H1 (cell line): ENCODE data around the gene GSDME. TPM values are rescaled to one million over a fixed set of nuclear protein-coding genes. Genes with fewer than 3 reads are reported as not detected.

ENCODE experiments used
- CTCF ChIA-PET: fragments of 300-600 bp; sonication (Branson Sonifier 250); formaldehyde crosslinking; loops from one replicate; lab custom pipeline; 2021; ENCODE audit not compliant: partially characterized antibody; lab: Charles Lee
- POLR2A ChIA-PET: fragments of 300-600 bp; sonication (Branson Sonifier 250); formaldehyde crosslinking; loops from one replicate; lab custom pipeline; 2021; ENCODE audit warnings: inconsistent platforms; ENCODE audit not compliant: partially characterized antibody; lab: Charles Lee
- DNase-seq, 2 experiments: peaks; one replicate each; pipeline versions ENCODE4 v3.0.0 to v3.0.0-alpha.2; 2010 to 2022; ENCODE audit warnings: low spot score in 2 of 2, low read depth in 1 of 2, mixed read lengths in 1 of 2
- FAIRE-seq: peaks from 2 replicates; lab custom pipeline; 2011; peaks lifted over from hg19 to GRCh38; lab: Jason Lieb, UNC
- H2AFZ ChIP-seq: 2 replicates; pipeline ENCODE4 v1.8.1; 2012; ENCODE audit warnings: low read length, inconsistent platforms
- H2AK5ac ChIP-seq: 2 replicates; pipeline ENCODE4 v1.6.1; 2013; ENCODE audit warnings: low read depth, low read length
- H2BK120ac ChIP-seq: replicated peaks from 2 replicates; pipeline ENCODE3; 2013; ENCODE audit warnings: low read depth, low read length, inconsistent platforms
- H2BK12ac ChIP-seq: 2 replicates; pipeline ENCODE4 v1.6.1; 2013; ENCODE audit warnings: low read depth, low read length
- H2BK15ac ChIP-seq: 2 replicates; pipeline ENCODE4 v1.6.1; 2013; ENCODE audit warnings: low read length
- H2BK20ac ChIP-seq: 2 replicates; pipeline ENCODE4 v1.6.1; 2013; ENCODE audit warnings: low read length
- H2BK5ac ChIP-seq: 2 replicates; pipeline ENCODE4 v1.6.1; 2013; ENCODE audit warnings: low read depth, low read length
- H3K14ac ChIP-seq: 2 replicates; pipeline ENCODE4 v1.6.1; 2013; ENCODE audit warnings: inconsistent platforms; ENCODE audit not compliant: insufficient read length
- H3K18ac ChIP-seq: 2 replicates; pipeline ENCODE4 v1.6.1; 2013; ENCODE audit warnings: low read length; ENCODE audit errors: extremely low read depth
- H3K23ac ChIP-seq: 2 replicates; pipeline ENCODE4 v1.6.1; 2013; ENCODE audit warnings: inconsistent platforms; ENCODE audit not compliant: insufficient read length
- H3K23me2 ChIP-seq: 2 replicates; pipeline ENCODE4 v1.6.1; 2013; ENCODE audit warnings: low read depth, low read length
- H3K27ac ChIP-seq: 2 replicates; pipeline ENCODE4 v1.6.1; 2011; ENCODE audit warnings: low read depth, low read length, inconsistent platforms
- H3K27me3 ChIP-seq, 4 experiments: replicated peaks in 1 of 4; 1 replicate in 1 of 4; 2 replicates in 3 of 4; pipeline versions ENCODE4 v1.6.1 to v1.8.1; 2011 to 2013; ENCODE audit warnings: low read length in 3 of 4, mild to moderate bottlenecking in 3 of 4, inconsistent platforms in 2 of 4, mixed read lengths in 2 of 4, moderate library complexity in 1 of 4; ENCODE audit not compliant: control insufficient read depth in 3 of 4, insufficient read depth in 3 of 4; ENCODE audit errors: extremely low read depth in 1 of 4
- H3K36me3 ChIP-seq, 4 experiments: 2 replicates each; pipeline versions ENCODE4 v1.6.1 to v1.8.1; 2011 to 2013; ENCODE audit warnings: mild to moderate bottlenecking in 4 of 4, low read length in 3 of 4, moderate library complexity in 2 of 4, control low read depth in 1 of 4, inconsistent platforms in 1 of 4; ENCODE audit not compliant: insufficient read depth in 4 of 4, control insufficient read depth in 2 of 4
- H3K4ac ChIP-seq: replicated peaks from 2 replicates; pipeline ENCODE3; 2013; ENCODE audit warnings: low read length, low read depth, mixed read lengths, inconsistent platforms; ENCODE audit not compliant: insufficient read length
- H3K4me1 ChIP-seq, 4 experiments: replicated peaks in 1 of 4; 1 replicate in 1 of 4; 2 replicates in 3 of 4; pipeline versions ENCODE4 v1.6.1 to v1.8.1; 2011 to 2013; ENCODE audit warnings: low read length in 3 of 4, inconsistent platforms in 2 of 4, mixed read lengths in 1 of 4; ENCODE audit not compliant: insufficient read depth in 4 of 4, control insufficient read depth in 3 of 4
- H3K4me2 ChIP-seq, 2 experiments: 2 replicates each; pipeline versions ENCODE4 v1.6.1 to v1.8.1; 2011 to 2013; ENCODE audit warnings: low read depth in 2 of 2, low read length in 2 of 2, control low read depth in 1 of 2, inconsistent platforms in 1 of 2, mild to moderate bottlenecking in 1 of 2; ENCODE audit not compliant: insufficient read depth in 1 of 2
- H3K4me3 ChIP-seq, 4 experiments: fragments of 200-600, 300-600 bp in 1 of 4; sonication (generic), shearing (Covaris generic), sonication (Bioruptor Twin) in 1 of 4; 2 replicates each; pipeline versions ENCODE4 v1.5.1 to v1.8.1; 2011 to 2016; ENCODE audit warnings: low read length in 4 of 4, low read depth in 3 of 4, control low read depth in 2 of 4, inconsistent platforms in 2 of 4, mild to moderate bottlenecking in 2 of 4, mixed read lengths in 1 of 4, moderate library complexity in 1 of 4; ENCODE audit not compliant: insufficient read depth in 2 of 4; ENCODE audit errors: extremely low read depth in 1 of 4
- H3K56ac ChIP-seq: replicated peaks from 2 replicates; pipeline ENCODE3; 2013; ENCODE audit warnings: low read depth, mild to moderate bottlenecking, mixed read lengths, low read length, inconsistent platforms; ENCODE audit not compliant: insufficient read length
- H3K79me1 ChIP-seq: 2 replicates; pipeline ENCODE4 v1.6.1; 2013; ENCODE audit warnings: low read depth, low read length, control low read depth
- H3K79me2 ChIP-seq, 2 experiments: 2 replicates each; pipeline versions ENCODE4 v1.6.1 to v1.8.1; 2012 to 2013; ENCODE audit warnings: low read length in 2 of 2, mild to moderate bottlenecking in 2 of 2, inconsistent platforms in 1 of 2; ENCODE audit not compliant: insufficient read depth in 2 of 2, control insufficient read depth in 1 of 2
- H3K9ac ChIP-seq, 4 experiments: replicated peaks in 1 of 4; 1 replicate in 1 of 4; 2 replicates in 3 of 4; pipeline versions ENCODE4 v1.6.1 to v1.8.1; 2011 to 2013; ENCODE audit warnings: low read depth in 3 of 4, low read length in 3 of 4, control low read depth in 2 of 4, mild to moderate bottlenecking in 2 of 4, moderate library complexity in 2 of 4, inconsistent platforms in 1 of 4; ENCODE audit errors: extremely low read depth in 1 of 4
- H3K9me3 ChIP-seq, 2 experiments: 2 replicates each; pipeline versions ENCODE4 v1.6.1 to v1.8.1; 2012 to 2013; ENCODE audit warnings: mild to moderate bottlenecking in 2 of 2, moderate library complexity in 2 of 2, control low read depth in 1 of 2, inconsistent platforms in 1 of 2, low read depth in 1 of 2, low read length in 1 of 2, mixed read lengths in 1 of 2; ENCODE audit not compliant: insufficient read depth in 2 of 2
- H4K20me1 ChIP-seq, 2 experiments: replicated peaks in 1 of 2; 2 replicates each; pipeline versions ENCODE3 to v1.8.1; 2011 to 2013; ENCODE audit warnings: inconsistent platforms in 2 of 2, low read length in 2 of 2, mild to moderate bottlenecking in 1 of 2; ENCODE audit not compliant: insufficient read depth in 2 of 2, control insufficient read depth in 1 of 2
- H4K5ac ChIP-seq: 2 replicates; pipeline ENCODE4 v1.6.1; 2013; ENCODE audit warnings: low read length, low read depth, mixed read lengths, inconsistent platforms; ENCODE audit not compliant: insufficient read length
- H4K8ac ChIP-seq: 2 replicates; pipeline ENCODE4 v1.8.0; 2013; ENCODE audit warnings: mild to moderate bottlenecking, moderate library complexity, low read length, inconsistent platforms; ENCODE audit not compliant: insufficient read depth; ENCODE audit errors: extremely low read depth
- H4K91ac ChIP-seq: replicated peaks from 2 replicates; pipeline ENCODE3; 2013; ENCODE audit warnings: low read length, mixed read lengths, inconsistent platforms; ENCODE audit not compliant: insufficient read length
- CEBPB ChIP-seq: IDR thresholded peaks from 2 replicates; pipeline ENCODE4 v1.6.1; 2012; ENCODE audit warnings: low read depth, low read length
- GTF2F1 ChIP-seq: IDR thresholded peaks from 2 replicates; pipeline ENCODE4 v1.6.1; 2012; ENCODE audit warnings: low read depth, low read length, improper control_type of control experiment, borderline replicate concordance
- KDM4A ChIP-seq: IDR thresholded peaks from one replicate; pipeline ENCODE4 v1.7.1; 2012; ENCODE audit warnings: low read depth, mild to moderate bottlenecking, moderate library complexity, low read length, inconsistent platforms; ENCODE audit not compliant: severe bottlenecking
- MAFK ChIP-seq: IDR thresholded peaks from 2 replicates; pipeline ENCODE4 v1.6.1; 2012; ENCODE audit warnings: low read depth, mild to moderate bottlenecking, improper control_type of control experiment, low read length
- NRF1 ChIP-seq: IDR thresholded peaks from 2 replicates; pipeline ENCODE4 v1.6.1; 2011; ENCODE audit warnings: mild to moderate bottlenecking, low read depth, low read length, improper control_type of control experiment
- WGBS, 2 experiments: shearing (Covaris generic) in 1 of 2; methylation state at CpG; one replicate each; pipeline versions ENCODE4 v1.1.6 to v1.1.7; 2013 to 2015; ENCODE audit warnings: low lambda C conversion rate in 2 of 2, mixed read lengths in 2 of 2, inconsistent platforms in 1 of 2, low coverage in 1 of 2, missing lambda C conversion rate in 1 of 2; ENCODE audit not compliant: insufficient replicate concordance in 2 of 2, insufficient coverage in 1 of 2, insufficient read length in 1 of 2; ENCODE audit errors: extremely low coverage in 1 of 2, missing lambda C conversion rate in 1 of 2; 5-methylcytosine and 5-hydroxymethylcytosine counted together
- polyA plus RNA-seq, 7 experiments: library from polyadenylated mRNA; depleted of rRNA in 3 of 7; stranded (reverse) in 5 of 7; unstranded in 2 of 7; fragments of >200 nt in 5 of 7; fragments of 200-250 nt in 2 of 7; gene quantifications; 1 replicate in 5 of 7; 2 replicates in 1 of 7; 4 replicates in 1 of 7; pipeline versions ENCODE4 v1.2.1 to v1.2.3, GENCODE V29; 2011 to 2013; ENCODE audit warnings: missing spikeins in 2 of 7, mixed read lengths in 2 of 7
- total RNA-seq: library from RNA; stranded (reverse); fragmentation: NEBNext Ultra II Directional; extraction: Animal tissue kit (Norgen Biotek cat#: 25700); gene quantifications from 2 replicates; pipeline ENCODE4 v1.2.1, GENCODE V29; 2021

Gene GSDME
- total and polyA plus RNA-seq, 2 of the 8 experiments (the other 6 are each of a cell fraction or from before 2014, with no cell fraction given) = 5.4 to 7.6 TPM

DNA sequence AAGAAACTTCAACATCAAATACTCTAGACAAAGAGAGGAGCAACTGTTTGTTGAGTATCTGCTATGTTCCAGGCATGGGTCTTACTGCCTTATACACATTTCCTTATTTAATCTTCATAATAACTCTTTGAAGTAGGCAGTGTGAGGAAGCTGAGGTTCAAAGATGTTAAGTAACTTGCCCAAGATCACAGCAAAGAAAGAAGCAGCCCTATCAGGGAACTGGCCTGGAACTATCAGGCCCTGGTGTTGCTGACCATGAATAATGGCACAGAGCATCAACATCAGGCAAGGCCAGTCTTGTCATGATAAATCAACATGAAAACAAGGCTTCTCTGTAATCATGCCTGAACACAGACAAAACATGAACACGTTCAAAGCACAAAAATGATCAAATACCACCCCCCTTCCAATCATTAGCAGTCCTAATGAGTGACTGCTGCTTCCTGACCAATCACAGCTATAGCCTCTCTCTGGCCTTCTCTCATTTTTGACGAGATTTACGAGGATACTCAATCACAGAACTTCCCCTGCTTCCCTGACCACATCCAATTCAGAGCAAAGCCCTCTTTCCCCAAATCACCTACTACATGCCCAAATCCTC lies 2.3 kb downstream of the GSDME start:
- H2BK15ac ChIP-seq = no peak overlapping the region
- H3K18ac ChIP-seq = no peak overlapping the region
- H3K79me1 ChIP-seq = no peaks in the 10 kb centered on the region
- H3K27ac ChIP-seq = no peak overlapping the region
- FAIRE-seq = no peak
- no peak overlapping the region for H3K4me2 ChIP-seq
- H2AK5ac ChIP-seq = no peak overlapping the region
- no peak overlapping the region for H3K4me3 ChIP-seq
- no peak overlapping the region for H2BK5ac ChIP-seq
- no peak overlapping the region for H2BK120ac ChIP-seq
- H2AFZ ChIP-seq = no peak overlapping the region
- no peak for DNase-seq
- H4K20me1 ChIP-seq = no peaks in the 10 kb centered on the region
- H3K36me3 ChIP-seq = no peaks in the 10 kb centered on the region
- no peak overlapping the region for H3K9ac ChIP-seq
- WGBS, 2 experiments = 83% methylated on average over 3 of the region's 3 CpGs; no CpG with 5 or more reads in 1 of the 2 experiments
- H3K4ac ChIP-seq = no peak overlapping the region
- no peak overlapping the region for H2BK12ac ChIP-seq
- H3K9me3 ChIP-seq = no peaks in the 10 kb centered on the region
- no peak overlapping the region for H4K8ac ChIP-seq
- ChIA-PET POLR2A (no interaction called here), CTCF (interaction anchor here (0.7 to 1.3 kb wide), 2 partner anchors 67 to 465 kb away, joined by 3 to 5 read pairs; no protein-coding TSS in a partner anchor)
- H3K56ac ChIP-seq = no peak overlapping the region
- H2BK20ac ChIP-seq = no peak overlapping the region
- peaks cover 6 to 41% (median 29%) of the 10 kb centered on the region in 4 experiments for H3K27me3 ChIP-seq
- no peak overlapping the region for H4K91ac ChIP-seq
- no peak overlapping the region for H3K14ac ChIP-seq
- H4K5ac ChIP-seq = no peak overlapping the region
- H3K79me2 ChIP-seq = no peaks in the 10 kb centered on the region
- H3K23ac ChIP-seq = no peak overlapping the region
- peaks cover 12% of the 10 kb centered on the region; the same call in 1 of the 2 replicates for H3K23me2 ChIP-seq
- H3K4me1 ChIP-seq = peaks cover 0 to 10% (median 4%) of the 10 kb centered on the region in 4 experiments; a peak in 6 of 7 replicates
- TF ChIP-seq GTF2F1 (no peak), CEBPB (no peak), KDM4A (no peak), MAFK (no peak), NRF1 (no peak)
